Loucy (cell line): ENCODE results near the gene PIEZO1.

ENCODE experiments used
- CTCF ChIP-seq: fragments of 200-600 bp; sonication (generic); conservative IDR thresholded peaks from 2 replicates; pipeline ENCODE4 v1.5.1; 2014; ENCODE audit warnings: mild to moderate bottlenecking, antibody characterized with exemption, low read length
- EZH2phosphoT487 ChIP-seq: fragments of 200-600 bp; IDR thresholded peaks from 2 replicates; pipeline ENCODE4 v1.6.1; 2018; ENCODE audit warnings: antibody characterized with exemption, mild to moderate bottlenecking, moderate library complexity, borderline replicate concordance

- TF ChIP-seq CTCF: no peak
- no peak for TF ChIP-seq EZH2phosphoT487
These were observed 91.4 kb downstream of the PIEZO1 start for GRCh38 chr16:88693420-88694177.
